Endothelial cell of umbilical vein (primary cell): Measurements from ENCODE around the gene FBXW4. TPM values are rescaled to one million over a fixed set of nuclear protein-coding genes. Genes with fewer than 3 reads are reported as not detected.

Source experiments
- BruUV-seq: library from RNA; stranded (reverse); fragments of 400-500 nt; replicated peaks from 2 replicates; lab custom pipeline; 2021; lab: Mats Ljungman, UMichigan
- CTCF ChIA-PET: fragments of 300-600, 350-600 bp; sonication (Branson Sonifier 250); formaldehyde crosslinking; loops from one replicate; lab custom pipeline; 2021; ENCODE audit warnings: antibody characterized with exemption, inconsistent platforms; lab: Charles Lee
- POLR2A ChIA-PET: fragments of 300-600, 350-600 bp; sonication (Branson Sonifier 250); formaldehyde crosslinking; loops from one replicate; lab custom pipeline; 2021; ENCODE audit warnings: antibody characterized with exemption, inconsistent platforms; lab: Charles Lee
- DNase-seq: peaks from one replicate; pipeline ENCODE4 v3.0.0-alpha.2; 2011; ENCODE audit warnings: low read depth, low spot score
- FAIRE-seq: peaks from 2 replicates; lab custom pipeline; 2011; peaks lifted over from hg19 to GRCh38; lab: Jason Lieb, UNC
- H2AFZ ChIP-seq: 2 replicates; pipeline ENCODE4 v1.6.0; 2012; ENCODE audit warnings: low read depth, low read length, control low read depth, inconsistent platforms
- H3K27ac ChIP-seq: 2 replicates; pipeline ENCODE4 v1.5.1; 2011; ENCODE audit warnings: low read depth, mild to moderate bottlenecking, control low read depth, low read length, moderate library complexity; ENCODE audit not compliant: insufficient read depth
- H3K27me3 ChIP-seq, 2 experiments: 2 replicates each; pipeline versions ENCODE4 v1.6.0 to v1.6.1; 2011; ENCODE audit warnings: low read length in 2 of 2, mixed read lengths in 1 of 2; ENCODE audit not compliant: control insufficient read depth in 2 of 2, insufficient read depth in 2 of 2
- H3K36me3 ChIP-seq, 2 experiments: 2 replicates in 1 of 2; 3 replicates in 1 of 2; pipeline ENCODE4 v1.5.1; 2011; ENCODE audit warnings: low read length in 2 of 2, mild to moderate bottlenecking in 1 of 2, moderate library complexity in 1 of 2; ENCODE audit not compliant: control insufficient read depth in 2 of 2, insufficient read depth in 2 of 2; ENCODE audit errors: extremely low read depth in 1 of 2
- H3K4me1 ChIP-seq: 3 replicates; pipeline ENCODE4 v1.5.1; 2011; ENCODE audit warnings: mild to moderate bottlenecking, low read length; ENCODE audit not compliant: control insufficient read depth, insufficient read depth; ENCODE audit errors: extremely low read depth
- H3K4me2 ChIP-seq: 2 replicates; pipeline ENCODE4 v1.6.1; 2011; ENCODE audit warnings: low read length, control low read depth, mixed read lengths; ENCODE audit not compliant: insufficient read depth
- H3K4me3 ChIP-seq, 3 experiments: fragments of 200-600 bp in 1 of 3; sonication (generic), shearing (Covaris generic) in 1 of 3; replicated peaks in 1 of 3; 2 replicates each; pipeline ENCODE4 v1.5.1; 2011 to 2016; ENCODE audit warnings: control low read depth in 3 of 3, low read length in 3 of 3, mild to moderate bottlenecking in 2 of 3, inconsistent platforms in 1 of 3, low read depth in 1 of 3, moderate library complexity in 1 of 3; ENCODE audit not compliant: insufficient read depth in 1 of 3
- H3K79me2 ChIP-seq: 2 replicates; pipeline ENCODE4 v1.6.0; 2012; ENCODE audit warnings: low read length, inconsistent platforms; ENCODE audit not compliant: control insufficient read depth, insufficient read depth
- H3K9ac ChIP-seq: replicated peaks from 2 replicates; pipeline ENCODE3; 2011; ENCODE audit warnings: low read length, control low read depth; ENCODE audit not compliant: insufficient read depth; ENCODE audit errors: extremely low read depth
- H3K9me1 ChIP-seq: replicated peaks from 3 replicates; pipeline ENCODE4 v1.6.0; 2011; ENCODE audit warnings: mild to moderate bottlenecking, low read length; ENCODE audit not compliant: control insufficient read depth, insufficient read depth; ENCODE audit errors: extremely low read depth
- H3K9me3 ChIP-seq: replicated peaks from 2 replicates; pipeline ENCODE4 v1.5.1; 2012; ENCODE audit warnings: low read length, inconsistent platforms; ENCODE audit not compliant: control insufficient read depth, insufficient read depth
- H4K20me1 ChIP-seq: replicated peaks from 2 replicates; pipeline ENCODE3; 2011; ENCODE audit warnings: mild to moderate bottlenecking, low read length; ENCODE audit not compliant: control insufficient read depth, insufficient read depth; ENCODE audit errors: extremely low read depth
- CTCF ChIP-seq, 2 donors: IDR thresholded peaks; 1 replicate in 1 of 2; 2 replicates in 1 of 2; pipeline ENCODE4 v1.5.1; 2011; ENCODE audit warnings: low read length in 2 of 2, mild to moderate bottlenecking in 2 of 2, moderate library complexity in 2 of 2, control low read depth in 1 of 2, inconsistent platforms in 1 of 2, low read depth in 1 of 2; ENCODE audit not compliant: insufficient read depth in 1 of 2; ENCODE audit errors: extremely low read depth in 1 of 2
- EZH2 ChIP-seq: IDR thresholded peaks from 2 replicates; pipeline ENCODE4 v1.6.1; 2012; ENCODE audit warnings: borderline replicate concordance, low read depth, mild to moderate bottlenecking, moderate library complexity, low read length, inconsistent platforms; ENCODE audit not compliant: severe bottlenecking
- FOS ChIP-seq: IDR thresholded peaks from 2 replicates; pipeline ENCODE4 v1.6.1; 2011; ENCODE audit warnings: mild to moderate bottlenecking, low read length, moderate library complexity, borderline replicate concordance; ENCODE audit not compliant: insufficient read depth
- GATA2 ChIP-seq: IDR thresholded peaks from 2 replicates; pipeline ENCODE4 v1.7.0; 2011; ENCODE audit warnings: low read depth, mild to moderate bottlenecking, moderate library complexity, mixed read lengths, low read length; ENCODE audit not compliant: insufficient read length, insufficient read depth
- JUN ChIP-seq: IDR thresholded peaks from 2 replicates; pipeline ENCODE4 v1.6.1; 2011; ENCODE audit warnings: borderline replicate concordance, low read depth; ENCODE audit not compliant: insufficient read length, insufficient read depth
- MAX ChIP-seq: IDR thresholded peaks from 2 replicates; pipeline ENCODE4 v1.6.1; 2011; ENCODE audit not compliant: insufficient read depth, insufficient read length
- MYC ChIP-seq: IDR thresholded peaks from one replicate; pipeline ENCODE4 v1.6.1; 2011; ENCODE audit warnings: mild to moderate bottlenecking, low read depth, low read length
- POLR2A ChIP-seq: IDR thresholded peaks from 2 replicates; pipeline ENCODE4 v1.6.1; 2012; ENCODE audit warnings: low read depth, mild to moderate bottlenecking, control low read depth, low read length
- POLR2AphosphoS5 ChIP-seq: IDR thresholded peaks from 2 replicates; pipeline ENCODE4 v1.6.1; 2012; ENCODE audit warnings: low read depth, mild to moderate bottlenecking, control low read depth, low read length, moderate library complexity; ENCODE audit not compliant: insufficient read depth
- dilution Hi-C: fragments of 300-500 bp; cut with MboI; formaldehyde crosslinking; loops from one replicate; pipeline ENCODE4 v1.15.0; 2019; ENCODE audit warnings: low sequenced_read_pairs; ENCODE audit not compliant: extremely low pct_ligation_motif_present
- intact Hi-C: fragments of 100-400 bp; cut with micrococcal nuclease; formaldehyde crosslinking; loops from one replicate; pipeline ENCODE4 v1.10.0; 2022
- polyA plus RNA-seq, 4 experiments: library from polyadenylated mRNA; depleted of rRNA in 3 of 4; stranded (reverse) in 3 of 4; unstranded in 1 of 4; fragments of >200 nt; gene quantifications; 2 replicates each; pipeline versions ENCODE4 v1.2.1 to v1.2.3, GENCODE V29; 2011 to 2012; ENCODE audit warnings: missing spikeins in 1 of 4
- total RNA-seq: library from RNA; stranded (reverse); gene quantifications from 2 replicates; pipeline ENCODE4 v1.2.3, GENCODE V29; 2021

Gene FBXW4
- total and polyA plus RNA-seq, 2 donors (not counting 3 experiments of a cell fraction or from before 2014, with no cell fraction given), result 20.8 to 21.1 TPM

GRCh38 chr10:101577121-101577871, 117.7 kb downstream of the FBXW4 start:
- dilution Hi-C loops, result no loop called here
- H3K27me3 ChIP-seq, result no peaks in the 10 kb centered on the region
- no peak overlapping the region for H3K4me2 ChIP-seq
- TF ChIP-seq POLR2A (peak; percentile 22), MAX (no peak)
- POLR2A ChIA-PET, result no interaction called here
- no peaks in the 10 kb centered on the region for H3K9me1 ChIP-seq
- no peak for DNase-seq
- H3K27ac ChIP-seq, result no peak overlapping the region
- no peak overlapping the region for H2AFZ ChIP-seq
- H3K9ac ChIP-seq, result no peak overlapping the region
- no peak overlapping the region for H3K4me3 ChIP-seq
- no peaks in the 10 kb centered on the region for H4K20me1 ChIP-seq
- H3K9me3 ChIP-seq, result no peaks in the 10 kb centered on the region
- no peak for FAIRE-seq
- no TSS peak for BruUV-seq
- no peaks in the 10 kb centered on the region for H3K4me1 ChIP-seq
- intact Hi-C loops, result no loop called here
- H3K79me2 ChIP-seq, result no peaks in the 10 kb centered on the region
- CTCF ChIA-PET, result interaction anchor here (1.1 to 1.2 kb wide), 2 partner anchors 134 to 276 kb away, joined by 3 to 4 read pairs; no protein-coding TSS in a partner anchor
- peaks cover 0 to 4% of the 10 kb centered on the region in 2 experiments for H3K36me3 ChIP-seq

GRCh38 chr10:101576211-101576863, 118.6 kb downstream of the FBXW4 start:
- H3K79me2 ChIP-seq, result no peaks in the 10 kb centered on the region
- no peaks in the 10 kb centered on the region for H3K9me1 ChIP-seq
- DNase-seq, result no peak
- H3K9ac ChIP-seq, result no peak overlapping the region
- ChIA-PET CTCF (interaction anchor here (0.9 to 1.4 kb wide), 5 partner anchors 10 to 362 kb away, joined by 3 to 6 read pairs (median 3); no protein-coding TSS in a partner anchor), POLR2A (interaction anchor here (0.7 kb wide), 1 partner anchor 1020 kb away, joined by 6 read pairs; no protein-coding TSS in a partner anchor)
- H3K36me3 ChIP-seq, result peaks cover 0 to 4% of the 10 kb centered on the region in 2 experiments
- dilution Hi-C loops (no loop called here), intact Hi-C loops (no loop called here)
- H3K4me1 ChIP-seq, result no peaks in the 10 kb centered on the region
- FAIRE-seq, result no peak
- no peaks in the 10 kb centered on the region for H3K9me3 ChIP-seq
- H3K4me3 ChIP-seq, result no peak overlapping the region
- H3K4me2 ChIP-seq, result no peak overlapping the region
- no peaks in the 10 kb centered on the region for H4K20me1 ChIP-seq
- no peak overlapping the region for H3K27ac ChIP-seq
- H3K27me3 ChIP-seq, result no peaks in the 10 kb centered on the region
- no TSS peak for BruUV-seq
- TF ChIP-seq JUN (no peak), FOS (no peak), CTCF (IDR thresholded peaks at IDR 0.05; ENCODE audit: extremely low read depth in 1 of 2, insufficient read depth in 1 of 2, low read depth in 1 of 2, low read length in 2 of 2) (no peak), EZH2 (no peak), POLR2AphosphoS5 (no peak), MYC (no peak), MAX (no peak), POLR2A (no peak), GATA2 (no peak)
- no peak overlapping the region for H2AFZ ChIP-seq
